Left ventricle myocardium inferior (tissue), 1 donor: ENCODE data around the gene TEAD1. TPM values are rescaled to one million over a fixed set of nuclear protein-coding genes. Genes with fewer than 3 reads are reported as not detected.

Experiments used
- DNase-seq: peaks from one replicate; pipeline ENCODE4 v3.0.0-alpha.2; 2020
- H3K27ac ChIP-seq: fragments of 200-600 bp; replicated peaks from 2 replicates; pipeline ENCODE4 v1.8.0; 2021
- H3K27me3 ChIP-seq: fragments of 200-600 bp; 2 replicates; pipeline ENCODE4 v1.8.0; 2021; ENCODE audit warnings: low read depth
- H3K36me3 ChIP-seq: fragments of 200-600 bp; 2 replicates; pipeline ENCODE4 v1.8.0; 2021
- H3K4me1 ChIP-seq: fragments of 200-600 bp; 2 replicates; pipeline ENCODE4 v1.8.0; 2021
- H3K4me3 ChIP-seq: fragments of 200-600 bp; 2 replicates; pipeline ENCODE4 v1.8.0; 2021; ENCODE audit warnings: mild to moderate bottlenecking, moderate library complexity
- H3K9me3 ChIP-seq: fragments of 200-600 bp; replicated peaks from 2 replicates; pipeline ENCODE4 v1.8.0; 2021
- CTCF ChIP-seq: fragments of 200-600 bp; IDR thresholded peaks from 2 replicates; pipeline ENCODE4 v1.8.0; 2021; ENCODE audit warnings: antibody characterized with exemption, mild to moderate bottlenecking, borderline replicate concordance
- intact Hi-C: fragments of 100-400 bp; cut with micrococcal nuclease; formaldehyde crosslinking; loops from one replicate; pipeline ENCODE4 v1.11.0; 2022
- total RNA-seq: library from RNA; stranded (reverse); fragmentation: NEBNext Ultra II Directional; extraction: Animal tissue kit (Norgen Biotek cat#: 25700); gene quantifications from one replicate; pipeline ENCODE4 v1.2.1, GENCODE V29; 2021
- donor health status: DM: no; HTN: yes; CAD: no; lungs with severe emphysema.

The TEAD1 gene
- total RNA-seq, 1 donor from 2014 or later = 121 TPM

GRCh38 chr11:12983336-12983735, 309.1 kb downstream of the TEAD1 start:
- H3K4me1 ChIP-seq = no peaks in the 10 kb centered on the region

DNA sequence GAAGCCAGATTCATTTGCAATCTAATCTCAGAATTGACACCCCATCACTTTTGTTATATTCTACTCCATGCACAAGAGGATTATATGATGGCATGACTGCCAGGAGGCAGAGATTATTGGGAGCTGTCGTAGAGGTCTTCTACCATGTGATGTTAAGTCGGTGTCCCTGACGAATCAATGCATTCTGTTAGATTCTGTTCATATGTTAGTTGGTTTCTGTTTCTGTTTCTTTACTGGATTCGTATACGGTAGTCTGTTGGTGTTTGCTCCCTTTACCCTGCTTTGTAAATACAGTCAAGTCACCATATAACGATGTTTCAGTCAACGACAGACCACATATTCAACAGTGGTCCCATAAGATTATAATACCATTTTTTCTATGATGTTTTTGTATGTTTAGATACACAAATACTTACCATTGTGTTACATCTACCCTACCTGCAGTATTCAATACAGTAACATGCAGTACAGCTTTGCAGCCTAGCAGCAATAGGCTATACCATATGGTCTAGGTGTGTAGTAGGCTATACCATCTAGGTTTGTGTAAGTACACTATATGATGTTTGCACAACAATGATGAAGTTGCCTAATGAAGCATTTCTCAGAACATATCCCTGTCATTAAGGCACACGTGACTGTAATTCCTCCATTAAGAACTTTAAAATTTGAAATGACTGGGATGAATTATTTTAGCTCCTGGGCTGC, 312.1 kb downstream of the TEAD1 start:
- H3K27ac ChIP-seq = no peak overlapping the region
- no peaks in the 10 kb centered on the region for H3K4me1 ChIP-seq
- H3K27me3 ChIP-seq = peaks cover 39% of the 10 kb centered on the region
- intact Hi-C loops = no loop called here
- no peaks in the 10 kb centered on the region for H3K36me3 ChIP-seq
- DNase-seq = no peak
- peak overlapping the region; percentile 9 for H3K4me3 ChIP-seq
- no peaks in the 10 kb centered on the region for H3K9me3 ChIP-seq
- TF ChIP-seq CTCF = no peak

More at GRCh38 chr11:12983336-12983735, 309.1 kb downstream of the TEAD1 start:
- TF ChIP-seq CTCF = no peak
- no peaks in the 10 kb centered on the region for H3K36me3 ChIP-seq
- no peaks in the 10 kb centered on the region for H3K9me3 ChIP-seq
- H3K27ac ChIP-seq = no peak overlapping the region
- DNase-seq = no peak
- intact Hi-C loops = no loop called here
- H3K27me3 ChIP-seq = peaks cover 45% of the 10 kb centered on the region
- no peak overlapping the region for H3K4me3 ChIP-seq

DNA sequence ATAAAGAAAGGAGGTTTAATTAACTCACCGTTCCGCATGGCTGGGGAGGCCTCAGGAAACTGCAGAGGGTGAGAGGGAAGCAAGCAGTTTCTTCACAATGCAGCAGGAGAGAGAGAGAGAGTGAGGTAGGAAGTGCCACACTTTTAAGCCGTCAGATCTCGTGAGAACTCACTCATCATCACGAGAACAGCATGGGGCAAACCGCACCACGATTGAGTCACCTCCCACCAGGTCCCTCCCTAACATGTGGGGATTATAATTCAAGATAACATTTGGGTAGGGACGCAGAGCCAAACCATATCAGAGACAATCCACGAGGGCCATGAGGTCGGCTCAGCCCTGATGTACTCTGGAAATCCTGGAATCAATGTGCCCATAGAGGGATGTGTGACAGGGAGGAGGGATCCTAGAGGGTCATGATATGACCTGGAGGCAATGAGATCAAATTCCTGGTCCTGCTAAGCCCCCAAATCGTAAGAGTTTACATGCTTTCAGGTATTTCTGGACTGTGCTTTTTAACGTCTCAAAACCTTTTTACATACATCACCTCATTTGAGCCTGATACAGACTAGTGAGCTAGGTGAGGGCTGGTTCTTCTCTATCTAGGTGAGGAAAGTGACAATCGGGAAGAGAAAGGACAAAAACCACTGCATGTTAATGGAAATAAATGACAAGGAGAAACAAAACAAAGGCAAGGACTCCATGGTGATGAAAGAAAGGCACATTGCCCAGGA, 315.4 kb downstream of the TEAD1 start:
- Histone ChIP-seq H3K4me1 (no peaks in the 10 kb centered on the region), H3K27me3 (peaks cover 27% of the 10 kb centered on the region), H3K4me3 (no peak overlapping the region), H3K36me3 (no peaks in the 10 kb centered on the region), H3K9me3 (no peaks in the 10 kb centered on the region), H3K27ac (no peak overlapping the region)
- DNase-seq = no peak
- intact Hi-C loops = no loop called here
- no peak for TF ChIP-seq CTCF

DNA sequence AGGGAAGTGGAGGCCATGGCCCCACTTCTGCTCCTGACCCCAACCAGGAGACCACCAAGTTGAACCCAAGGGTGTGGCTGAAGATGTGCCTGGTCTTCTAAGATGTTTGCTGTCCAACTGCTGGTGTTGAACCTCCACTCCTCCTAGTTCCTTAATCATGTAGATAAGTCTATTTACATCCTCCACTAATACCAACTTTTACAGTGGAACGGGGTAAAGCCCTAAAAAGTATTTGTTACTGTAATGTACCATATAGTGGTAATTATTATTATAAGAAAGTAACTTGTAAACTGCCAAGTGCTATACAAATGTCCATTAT, 315.9 kb downstream of the TEAD1 start:
- Histone ChIP-seq H3K36me3 (no peaks in the 10 kb centered on the region), H3K27ac (no peak overlapping the region), H3K27me3 (peaks cover 22% of the 10 kb centered on the region), H3K4me1 (no peaks in the 10 kb centered on the region), H3K9me3 (no peaks in the 10 kb centered on the region), H3K4me3 (no peak overlapping the region)
- intact Hi-C loops = no loop called here
- TF ChIP-seq CTCF = no peak
- DNase-seq = no peak

GRCh38 chr11:12991426-12991825, 317.2 kb downstream of the TEAD1 start:
- no peaks in the 10 kb centered on the region for H3K4me1 ChIP-seq
- peaks cover 11% of the 10 kb centered on the region for H3K27me3 ChIP-seq
- intact Hi-C loops = no loop called here
- no peak for DNase-seq
- H3K36me3 ChIP-seq = no peaks in the 10 kb centered on the region
- H3K27ac ChIP-seq = no peak overlapping the region
- TF ChIP-seq CTCF = no peak
- H3K9me3 ChIP-seq = peaks cover 3% of the 10 kb centered on the region
- no peak overlapping the region for H3K4me3 ChIP-seq
